Measurements from ENCODE around the gene CSTF1.
"Not testable (repeated sequence)": the region's sequence is repeated elsewhere in the genome, so short reads cannot be mapped to it uniquely, and the experiment has no call there.

Gene CSTF1

GRCh38 chr20:56369179-56369578 is 23.3 kb upstream of the CSTF1 start:
- DNase-seq (ENCODE audit: low read depth): no peak

- no peak for DNase-seq (ENCODE audit: low read depth)
Observed at GRCh38 chr20:56371977-56372376, 20.5 kb upstream of the CSTF1 start.

- DNase-seq (ENCODE audit: low read depth): no peak
Observed at GRCh38 chr20:56372850-56373249, 19.6 kb upstream of the CSTF1 start.

- DNase-seq (ENCODE audit: low read depth): peak; percentile 89
Observed at GRCh38 chr20:56373942-56374341, 18.5 kb upstream of the CSTF1 start.

GRCh38 chr20:56376331-56376730 is 16.1 kb upstream of the CSTF1 start:
- DNase-seq (ENCODE audit: low read depth): no peak

GRCh38 chr20:56378386-56378785 is 14.1 kb upstream of the CSTF1 start:
- no peak for DNase-seq (ENCODE audit: low read depth)

- DNase-seq (ENCODE audit: low read depth): no peak
Observed at GRCh38 chr20:56380375-56380774, 12.1 kb upstream of the CSTF1 start.

GRCh38 chr20:56381501-56381900 is 10.9 kb upstream of the CSTF1 start:
- DNase-seq (ENCODE audit: low read depth): no peak

GRCh38 chr20:56382696-56383095 is 9.7 kb upstream of the CSTF1 start:
- DNase-seq (ENCODE audit: low read depth): no peak

- DNase-seq (ENCODE audit: low read depth): no peak
Observed at GRCh38 chr20:56383334-56383733, 9.1 kb upstream of the CSTF1 start.

GRCh38 chr20:56385130-56385529 is 7.3 kb upstream of the CSTF1 start:
- no peak for DNase-seq (ENCODE audit: low read depth)

GRCh38 chr20:56386219-56386618 is 6.2 kb upstream of the CSTF1 start:
- DNase-seq (ENCODE audit: low read depth): no peak

GRCh38 chr20:56388882-56389281 is 3.6 kb upstream of the CSTF1 start:
- DNase-seq (ENCODE audit: low read depth): no peak

- no peak for DNase-seq (ENCODE audit: low read depth)
Observed at GRCh38 chr20:56389807-56390206, 2.6 kb upstream of the CSTF1 start.

GRCh38 chr20:56390396-56390795 is 2.0 kb upstream of the CSTF1 start:
- DNase-seq (ENCODE audit: low read depth): not testable (repeated sequence)

GRCh38 chr20:56391037-56391436 is 1.4 kb upstream of the CSTF1 start:
- DNase-seq (ENCODE audit: low read depth): no peak

GRCh38 chr20:56391596-56392131 is 781 bp upstream of the CSTF1 start:
- DNase-seq (ENCODE audit: low read depth): no peak

GRCh38 chr20:56392881-56393482 is 537 bp downstream of the CSTF1 start:
- no peak for DNase-seq (ENCODE audit: low read depth)

- DNase-seq (ENCODE audit: low read depth): no peak
Observed at GRCh38 chr20:56393653-56394052, 1.2 kb downstream of the CSTF1 start.

GRCh38 chr20:56395166-56395565 is 2.7 kb downstream of the CSTF1 start:
- DNase-seq (ENCODE audit: low read depth): no peak

- DNase-seq (ENCODE audit: low read depth): peak; percentile 51
Observed at GRCh38 chr20:56400001-56400640, 7.7 kb downstream of the CSTF1 start.

- DNase-seq (ENCODE audit: low read depth): no peak
Observed at GRCh38 chr20:56403465-56403864, 11.0 kb downstream of the CSTF1 start.

GRCh38 chr20:56405356-56405755 is 12.9 kb downstream of the CSTF1 start:
- not testable (repeated sequence) for DNase-seq (ENCODE audit: low read depth)

- DNase-seq (ENCODE audit: low read depth): no peak
Observed at GRCh38 chr20:56406910-56407309, 14.5 kb downstream of the CSTF1 start.

Data from GM04504 (cell line).